Measurements from ENCODE around the gene ABCA12. TPM values are rescaled to one million over a fixed set of nuclear protein-coding genes. Genes with fewer than 3 reads are reported as not detected.

ABCA12 gene
- total RNA-seq = under 0.01 and 0.11 TPM in 2 replicates

GRCh38 chr2:215138479-215138878 is at the start of gene ABCA12:
ABCA12 (minus strand) TSS chr2:215138626; CDS start chr2:215138208, 418 bp downstream.

Other genes starting within 250 kb of the ABCA12 start
- gene ATIC, start 173.4 kb upstream of the ABCA12 start, total RNA-seq = 13.3 and 18.8 TPM in 2 replicates

Measured in articular chondrocyte of knee joint (primary cell).